ENCODE measurements around the gene TSPAN1.

GRCh38 chr1:46203738-46204405 lies 29.0 kb downstream of the TSPAN1 start:
- TF ChIP-seq CTCF (IDR thresholded peaks at IDR 0.05), result no peak
- no peak for TF ChIP-seq POLR2A (IDR thresholded peaks at IDR 0.05)
